Activated CD4-positive, alpha-beta memory T cell treated with anti-CD3 and anti-CD28 coated beads for 36 hours (primary cell): ENCODE measurements around the gene INPP4A. TPM values are rescaled to one million over a fixed set of nuclear protein-coding genes. Genes with fewer than 3 reads are reported as not detected.
A peak's percentile ranks its signal among the peaks of the same experiment; 100 is the strongest.

Experiments
- CTCF ChIA-PET: fragments of 350-600 bp; sonication (Branson Sonifier 250); formaldehyde crosslinking; loops from one replicate; lab custom pipeline; 2021; ENCODE audit warnings: antibody characterized with exemption, inconsistent platforms; lab: Charles Lee
- POLR2A ChIA-PET: fragments of 350-600 bp; sonication (Branson Sonifier 250); formaldehyde crosslinking; loops from one replicate; lab custom pipeline; 2021; ENCODE audit warnings: antibody characterized with exemption; lab: Charles Lee
- DNase-seq: peaks from one replicate; pipeline ENCODE4 v3.0.0-alpha.2; 2020
- H3K27ac Mint-ChIP-seq: one replicate; pipeline ENCODE4 v1.8.0; 2021; ENCODE audit warnings: mixed read lengths
- H3K27me3 Mint-ChIP-seq: one replicate; pipeline ENCODE4 v1.8.0; 2021; ENCODE audit warnings: mixed read lengths
- H3K36me3 Mint-ChIP-seq: one replicate; pipeline ENCODE4 v1.8.0; 2021; ENCODE audit warnings: mixed read lengths
- H3K4me1 Mint-ChIP-seq: one replicate; pipeline ENCODE4 v1.8.0; 2021; ENCODE audit warnings: low read depth, mixed read lengths
- H3K4me3 Mint-ChIP-seq: one replicate; pipeline ENCODE4 v1.8.0; 2021; ENCODE audit warnings: mild to moderate bottlenecking, mixed read lengths
- H3K9me3 Mint-ChIP-seq: one replicate; pipeline ENCODE4 v1.8.0; 2021; ENCODE audit warnings: mixed read lengths
- intact Hi-C: fragments of 100-400 bp; cut with micrococcal nuclease; formaldehyde crosslinking; loops from one replicate; pipeline ENCODE4 v1.15.1; 2023
- total RNA-seq, 2 experiments: library from RNA; stranded (reverse); gene quantifications; one replicate each; pipeline ENCODE4 v1.2.3, GENCODE V29; 2021

The INPP4A gene
- total RNA-seq, 2 experiments from 2014 or later, result 40.7 to 42.0 TPM

DNA sequence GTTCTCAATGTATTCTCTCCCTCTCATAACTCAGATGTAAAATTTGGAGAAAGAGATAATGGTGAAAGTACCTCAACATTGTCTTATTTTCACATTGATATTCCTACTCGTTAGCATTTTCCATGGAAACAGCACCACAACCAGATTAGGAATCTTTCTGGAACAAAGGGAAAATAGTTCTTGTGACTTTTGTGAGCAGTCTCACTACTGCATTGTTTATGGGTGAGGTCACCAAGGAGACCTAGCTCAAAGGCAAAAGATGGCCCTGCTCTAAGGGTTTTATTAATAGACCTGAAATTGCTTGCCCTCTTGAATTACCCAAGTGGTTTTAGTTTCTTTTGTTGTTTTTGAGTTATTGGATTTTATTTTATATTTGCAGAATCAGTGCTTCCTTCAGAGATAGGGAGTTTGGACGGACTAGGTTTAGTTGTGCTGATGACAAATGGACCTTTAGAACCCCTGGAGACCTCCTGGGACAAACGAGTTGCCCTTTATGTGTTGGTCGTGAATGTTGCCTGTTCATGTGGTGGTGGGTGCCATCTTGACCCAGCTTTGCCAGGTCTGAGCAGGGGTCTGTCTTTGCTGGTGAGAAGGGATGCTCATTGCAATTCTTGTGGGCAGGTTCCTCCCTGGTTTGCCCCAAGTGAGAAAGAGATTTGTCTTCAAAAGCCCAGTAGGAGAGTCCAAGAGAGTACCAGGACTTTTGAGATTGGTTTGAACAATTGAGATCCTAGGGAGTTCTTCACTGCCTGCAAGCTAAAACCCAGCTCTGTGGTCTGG, 58.1 kb downstream of the INPP4A start:
- no peak for DNase-seq
- intact Hi-C loops, result no loop called here
- ChIA-PET CTCF (interaction anchor here (1.7 to 4.4 kb wide), 2 partner anchors 14 to 15 kb away, joined by 5 to 29 read pairs; no protein-coding TSS in a partner anchor), POLR2A (no interaction called here)
- peaks cover 81% of the 10 kb centered on the region for H3K4me1 Mint-ChIP-seq
- H3K27me3 Mint-ChIP-seq, result no peaks in the 10 kb centered on the region
- H3K36me3 Mint-ChIP-seq, result peaks cover 9% of the 10 kb centered on the region
- H3K27ac Mint-ChIP-seq, result peak overlapping the region; percentile 30
- no peak overlapping the region for H3K4me3 Mint-ChIP-seq
- peaks cover 2% of the 10 kb centered on the region for H3K9me3 Mint-ChIP-seq

DNA sequence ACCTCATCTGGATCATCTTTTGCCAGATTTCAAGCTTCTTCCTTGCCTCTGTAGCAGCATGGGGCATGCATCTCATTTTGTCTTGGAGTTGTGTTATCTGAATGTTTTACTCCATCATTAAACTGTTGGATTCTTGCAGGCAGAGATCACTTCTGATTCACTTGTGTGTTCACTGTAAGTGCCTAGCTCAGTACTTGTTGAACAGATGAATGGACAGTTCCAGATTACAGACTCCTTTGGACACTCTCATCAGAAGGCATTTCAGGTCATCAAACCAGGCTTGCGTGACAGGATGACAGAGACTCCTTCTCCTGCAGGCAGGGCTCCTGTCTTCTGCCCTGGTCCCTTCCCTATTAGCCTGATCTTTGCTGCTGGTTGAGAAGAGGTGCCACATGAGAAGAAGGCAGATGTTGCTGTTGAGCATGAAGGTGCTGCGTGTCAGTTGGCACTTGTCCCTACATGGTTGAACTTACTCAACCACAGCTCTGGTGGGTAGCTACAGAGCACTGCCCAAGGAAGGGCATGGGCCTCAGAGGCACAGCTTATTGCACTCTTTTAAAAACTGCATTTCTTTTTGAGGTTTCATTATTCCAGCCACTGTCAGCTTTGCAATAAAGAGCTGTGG, 58.9 kb downstream of the INPP4A start:
- Mint-ChIP-seq H3K4me3 (no peak overlapping the region), H3K4me1 (peaks cover 83% of the 10 kb centered on the region), H3K27me3 (no peaks in the 10 kb centered on the region), H3K9me3 (no peaks in the 10 kb centered on the region), H3K27ac (no peak overlapping the region), H3K36me3 (peaks cover 2% of the 10 kb centered on the region)
- ChIA-PET CTCF (interaction anchor here (1.7 to 4.4 kb wide), 2 partner anchors 13 to 16 kb away, joined by 5 to 29 read pairs; no protein-coding TSS in a partner anchor), POLR2A (no interaction called here)
- intact Hi-C loops, result loop anchor here (2.0 kb wide), 1 partner anchor 35 kb away; no protein-coding TSS in a partner anchor
- DNase-seq, result no peak

DNA sequence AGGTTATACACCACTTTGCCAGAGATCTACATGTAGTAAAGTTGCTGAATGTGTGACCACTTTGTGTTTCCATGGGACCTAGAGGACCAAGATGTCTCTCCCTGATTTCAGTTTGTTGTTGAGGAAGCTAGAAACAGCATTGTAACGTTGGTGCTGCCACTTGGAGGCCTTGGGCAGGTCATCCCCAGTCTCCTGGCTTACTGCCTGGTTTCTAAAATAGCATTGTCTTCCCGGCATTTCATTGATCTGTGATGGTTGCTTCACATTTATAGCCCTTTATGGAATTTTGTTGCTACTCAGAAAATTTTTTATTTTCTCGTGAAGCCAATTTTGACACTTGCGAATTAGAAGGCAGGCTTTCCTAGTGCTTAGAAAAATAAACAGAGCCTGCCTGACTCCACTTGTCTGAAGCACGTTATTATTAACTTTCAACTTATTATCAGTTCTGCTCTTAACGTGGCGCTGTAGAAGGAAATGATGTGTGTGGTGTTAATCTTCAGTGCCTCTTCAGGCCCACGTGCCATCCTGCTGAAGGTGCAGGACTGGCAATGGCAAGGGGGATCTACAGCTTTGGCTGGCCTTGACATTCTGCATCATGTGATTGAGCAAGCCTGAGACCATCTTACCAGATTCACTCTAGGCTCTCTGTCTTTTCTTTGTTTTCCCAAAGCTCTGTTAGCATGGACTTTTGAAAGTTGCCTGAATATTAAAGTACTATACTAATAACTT, 59.9 kb downstream of the INPP4A start:
- no peak for DNase-seq
- H3K9me3 Mint-ChIP-seq, result no peaks in the 10 kb centered on the region
- ChIA-PET CTCF (interaction anchor here (0.7 to 4.4 kb wide), 3 partner anchors 12 to 91 kb away, joined by 4 to 29 read pairs (median 5); no protein-coding TSS in a partner anchor), POLR2A (interaction anchor here (1.0 kb wide), 1 partner anchor 39 kb away, joined by 3 read pairs; no protein-coding TSS in a partner anchor)
- H3K36me3 Mint-ChIP-seq, result no peaks in the 10 kb centered on the region
- H3K4me3 Mint-ChIP-seq, result no peak overlapping the region
- intact Hi-C loops, result loop anchor here (2.0 kb wide), 1 partner anchor 36 kb away; no protein-coding TSS in a partner anchor
- peak overlapping the region; percentile 59 for H3K27ac Mint-ChIP-seq
- no peaks in the 10 kb centered on the region for H3K27me3 Mint-ChIP-seq
- H3K4me1 Mint-ChIP-seq, result peaks cover 87% of the 10 kb centered on the region

DNA sequence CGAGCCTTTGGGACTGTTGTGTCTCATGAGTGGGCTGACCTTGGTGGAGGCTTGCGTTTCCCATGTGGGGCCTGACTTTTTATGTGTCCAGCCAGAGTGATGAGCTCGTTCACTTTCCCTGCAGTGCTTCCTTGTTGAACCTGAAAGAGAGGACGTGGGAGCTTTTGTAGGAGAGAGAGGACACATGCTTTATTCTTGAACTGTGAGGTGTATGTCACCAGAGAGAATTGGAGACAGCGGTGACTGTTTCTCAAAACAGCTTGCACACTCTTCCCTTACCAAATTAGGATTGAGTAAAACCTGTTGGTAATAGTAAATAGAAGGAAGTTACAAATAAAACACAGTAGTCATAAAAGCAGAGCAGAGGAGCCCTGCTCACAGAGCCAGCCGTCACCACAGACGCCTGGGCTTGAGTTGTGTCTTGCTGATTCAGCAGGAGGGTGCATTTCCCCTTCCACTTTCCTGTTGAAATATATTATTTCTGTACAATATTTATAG, 60.7 kb downstream of the INPP4A start:
- ChIA-PET POLR2A (interaction anchor here (1.0 kb wide), 1 partner anchor 40 kb away, joined by 3 read pairs; no protein-coding TSS in a partner anchor), CTCF (interaction anchor here (1.5 to 4.4 kb wide), 3 partner anchors 18 to 91 kb away, joined by 6 to 29 read pairs (median 8); no protein-coding TSS in a partner anchor)
- Mint-ChIP-seq H3K4me1 (peaks cover 89% of the 10 kb centered on the region), H3K27ac (no peak overlapping the region), H3K27me3 (no peaks in the 10 kb centered on the region), H3K4me3 (no peak overlapping the region), H3K9me3 (no peaks in the 10 kb centered on the region), H3K36me3 (no peaks in the 10 kb centered on the region)
- peak; percentile 54 for DNase-seq
- intact Hi-C loops, result loop anchor here (2.0 kb wide), 1 partner anchor 37 kb away; no protein-coding TSS in a partner anchor

DNA sequence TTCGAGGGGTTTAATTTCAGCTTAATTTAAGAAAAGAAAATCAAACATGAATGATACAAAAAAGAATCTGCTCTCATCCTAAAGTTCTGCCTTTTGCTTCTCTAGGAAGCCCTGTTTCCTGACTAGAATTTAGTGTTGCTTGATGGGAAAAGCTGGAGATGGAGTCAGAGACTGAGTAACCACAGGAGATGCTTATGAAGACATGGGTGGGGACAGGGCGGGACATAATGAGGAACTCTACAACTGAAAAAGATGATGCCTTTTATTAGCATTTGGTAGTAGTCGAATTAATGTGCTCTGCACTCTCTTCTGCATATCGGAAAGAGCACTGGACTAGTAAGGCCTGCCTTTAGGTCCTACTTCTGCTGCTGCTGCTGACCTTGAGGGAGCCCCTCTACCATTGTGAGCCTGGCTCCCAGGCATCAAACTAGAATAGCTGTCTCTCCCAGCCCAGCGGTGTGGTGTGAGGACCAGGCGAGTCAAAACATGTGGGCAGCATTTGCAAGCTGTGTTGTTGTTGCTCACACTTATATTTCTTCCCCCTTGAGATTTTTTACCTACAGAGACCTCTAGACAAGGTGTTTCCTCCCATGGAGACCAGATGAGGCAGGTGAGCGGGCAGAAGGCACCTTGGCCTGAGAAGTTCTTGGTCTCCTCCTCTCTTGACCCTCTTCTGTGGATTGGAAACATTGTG, 61.5 kb downstream of the INPP4A start:
- Mint-ChIP-seq H3K27ac (peak overlapping the region; percentile 40), H3K27me3 (no peaks in the 10 kb centered on the region), H3K4me1 (peaks cover 90% of the 10 kb centered on the region), H3K36me3 (no peaks in the 10 kb centered on the region), H3K9me3 (no peaks in the 10 kb centered on the region), H3K4me3 (no peak overlapping the region)
- POLR2A ChIA-PET, result interaction anchor here (1.0 kb wide), 1 partner anchor 41 kb away, joined by 3 read pairs; no protein-coding TSS in a partner anchor
- CTCF ChIA-PET, result interaction anchor here (1.5 to 4.4 kb wide), 3 partner anchors 19 to 92 kb away, joined by 6 to 29 read pairs (median 8); no protein-coding TSS in a partner anchor
- no peak for DNase-seq
- intact Hi-C loops, result loop anchor here (2.0 kb wide), 1 partner anchor 37 kb away; no protein-coding TSS in a partner anchor

DNA sequence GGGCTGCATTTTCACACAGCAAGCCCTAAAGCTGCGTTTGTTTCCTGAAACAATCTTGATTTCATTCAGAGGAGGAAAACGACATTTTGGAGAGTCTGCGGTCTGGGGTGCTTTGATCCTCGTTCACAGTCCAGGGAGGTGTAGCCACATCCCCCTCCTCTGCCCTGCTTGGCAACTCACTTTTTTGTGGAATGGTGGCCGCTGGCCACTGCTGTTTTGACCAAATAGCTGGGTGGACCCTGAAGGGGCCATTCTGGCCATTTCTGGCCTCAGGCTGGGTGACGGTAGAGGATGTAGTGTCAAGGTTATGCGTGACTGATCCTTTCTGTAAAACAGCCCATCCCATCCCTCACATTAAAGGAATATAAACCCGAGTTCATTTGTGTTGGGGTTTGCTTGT, 62.2 kb downstream of the INPP4A start:
- no peak overlapping the region for H3K27ac Mint-ChIP-seq
- intact Hi-C loops, result no loop called here
- CTCF ChIA-PET, result interaction anchor here (1.3 to 2.5 kb wide), 3 partner anchors 12 to 93 kb away, joined by 4 to 8 read pairs (median 6); no protein-coding TSS in a partner anchor
- no peak overlapping the region for H3K4me3 Mint-ChIP-seq
- POLR2A ChIA-PET, result no interaction called here
- peaks cover 92% of the 10 kb centered on the region for H3K4me1 Mint-ChIP-seq
- H3K36me3 Mint-ChIP-seq, result no peaks in the 10 kb centered on the region
- no peak for DNase-seq
- no peaks in the 10 kb centered on the region for H3K9me3 Mint-ChIP-seq
- H3K27me3 Mint-ChIP-seq, result no peaks in the 10 kb centered on the region

DNA sequence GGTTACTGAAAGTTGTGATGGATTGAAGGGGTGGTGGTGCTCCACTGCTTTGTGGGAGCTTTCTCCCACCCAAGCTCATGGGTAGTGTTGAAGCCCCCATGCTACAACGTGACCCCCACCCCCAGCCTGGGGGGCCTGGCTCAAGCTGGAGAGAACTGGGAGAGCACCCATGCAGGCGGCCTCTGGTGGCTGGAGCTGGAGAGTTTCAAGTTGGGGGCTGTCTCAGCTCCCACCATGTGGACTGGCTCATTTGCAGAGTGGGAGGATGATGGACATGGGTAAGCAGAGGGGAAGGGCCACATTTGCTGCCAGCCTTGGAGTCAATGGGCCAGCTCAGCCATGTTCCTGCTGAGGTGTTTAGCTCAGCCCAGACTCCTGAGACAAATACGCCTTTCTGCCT, 62.8 kb downstream of the INPP4A start:
- ChIA-PET POLR2A (no interaction called here), CTCF (interaction anchor here (1.0 to 2.5 kb wide), 3 partner anchors 11 to 94 kb away, joined by 4 to 8 read pairs (median 4); no protein-coding TSS in a partner anchor)
- Mint-ChIP-seq H3K4me1 (peaks cover 89% of the 10 kb centered on the region), H3K9me3 (no peaks in the 10 kb centered on the region), H3K27ac (no peak overlapping the region), H3K36me3 (no peaks in the 10 kb centered on the region), H3K4me3 (no peak overlapping the region), H3K27me3 (no peaks in the 10 kb centered on the region)
- DNase-seq, result no peak
- intact Hi-C loops, result no loop called here

DNA sequence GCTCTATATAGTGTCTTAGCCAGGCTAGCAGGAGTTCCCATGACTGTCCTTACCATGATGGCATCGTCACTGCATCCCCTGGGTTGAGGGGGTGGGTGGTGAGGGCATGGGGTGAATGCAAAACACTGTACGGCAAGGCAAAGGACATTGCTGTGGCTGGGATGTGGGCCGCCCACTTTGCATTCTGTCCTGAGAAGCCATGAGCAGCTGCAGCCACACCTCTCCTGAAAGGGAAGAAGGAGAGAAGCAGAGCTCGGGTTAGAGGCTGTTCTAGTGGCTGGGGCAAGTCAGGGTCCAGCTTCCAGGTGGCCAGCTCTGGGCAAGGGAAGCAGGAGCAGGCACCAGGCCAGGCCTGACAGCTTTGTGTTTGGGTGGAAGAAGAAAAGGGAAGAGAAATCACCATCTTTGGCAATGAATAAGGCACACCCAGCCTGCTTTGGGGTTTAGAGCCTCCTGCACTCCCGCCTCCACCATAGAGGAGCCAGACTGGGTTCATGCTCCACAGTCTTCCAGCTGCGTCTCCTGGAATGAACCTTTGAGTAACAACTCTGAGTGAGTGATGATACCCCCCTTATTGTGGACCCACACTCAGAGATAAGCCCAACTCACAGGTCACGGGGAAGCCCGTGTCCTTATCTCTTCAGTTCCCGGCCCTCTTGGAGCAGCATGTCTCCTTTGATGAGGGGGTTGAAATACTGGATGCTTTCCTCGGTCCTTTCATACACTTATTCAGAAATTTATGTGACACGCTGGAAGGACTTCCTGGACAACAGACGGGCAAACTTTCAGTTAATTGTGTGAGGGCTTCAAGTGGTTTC, 63.4 kb downstream of the INPP4A start:
- H3K27me3 Mint-ChIP-seq, result no peaks in the 10 kb centered on the region
- H3K9me3 Mint-ChIP-seq, result no peaks in the 10 kb centered on the region
- DNase-seq, result no peak
- H3K27ac Mint-ChIP-seq, result peak overlapping the region; percentile 55
- intact Hi-C loops, result no loop called here
- ChIA-PET CTCF (interaction anchor here (1.0 to 2.5 kb wide), 3 partner anchors 11 to 94 kb away, joined by 4 to 8 read pairs (median 4); no protein-coding TSS in a partner anchor), POLR2A (interaction anchor here (1.3 kb wide), 1 partner anchor 28 kb away, joined by 3 read pairs; no protein-coding TSS in a partner anchor)
- H3K36me3 Mint-ChIP-seq, result no peaks in the 10 kb centered on the region
- H3K4me1 Mint-ChIP-seq, result peaks cover 83% of the 10 kb centered on the region
- H3K4me3 Mint-ChIP-seq, result no peak overlapping the region

DNA sequence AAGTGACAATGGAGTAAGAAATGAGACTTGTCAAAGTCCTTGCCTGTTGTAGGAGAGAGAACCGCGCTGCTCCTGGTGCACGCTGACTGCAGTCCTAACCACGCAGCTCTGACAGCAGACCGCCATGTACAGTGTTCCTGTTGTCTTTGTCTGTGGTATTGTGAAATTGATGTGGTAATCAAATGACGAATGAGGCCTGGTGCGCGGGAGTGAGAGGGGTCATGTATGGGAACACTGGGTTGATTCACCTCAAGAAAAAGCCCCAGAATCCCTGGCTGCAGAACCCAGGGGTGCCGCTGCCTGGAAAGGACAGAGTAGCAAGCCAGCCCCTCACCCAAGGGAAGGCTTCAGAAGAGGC, 64.0 kb downstream of the INPP4A start:
- H3K27me3 Mint-ChIP-seq, result no peaks in the 10 kb centered on the region
- H3K4me3 Mint-ChIP-seq, result no peak overlapping the region
- H3K36me3 Mint-ChIP-seq, result no peaks in the 10 kb centered on the region
- no peaks in the 10 kb centered on the region for H3K9me3 Mint-ChIP-seq
- intact Hi-C loops, result no loop called here
- ChIA-PET CTCF (no interaction called here), POLR2A (interaction anchor here (1.3 kb wide), 1 partner anchor 29 kb away, joined by 3 read pairs; no protein-coding TSS in a partner anchor)
- DNase-seq, result peak; percentile 62
- H3K27ac Mint-ChIP-seq, result peak overlapping the region; percentile 55
- H3K4me1 Mint-ChIP-seq, result peaks cover 80% of the 10 kb centered on the region
